AG08396 (cell line): Measurements from ENCODE around the gene SARS2.
"Not testable (repeated sequence)": the region's sequence is repeated elsewhere in the genome, so short reads cannot be mapped to it uniquely, and the experiment has no call there.

Source experiments
- DNase-seq: peaks from one replicate; pipeline ENCODE4 v3.0.0; 2012; ENCODE audit warnings: low spot score, mixed read lengths

SARS2 gene

DNA sequence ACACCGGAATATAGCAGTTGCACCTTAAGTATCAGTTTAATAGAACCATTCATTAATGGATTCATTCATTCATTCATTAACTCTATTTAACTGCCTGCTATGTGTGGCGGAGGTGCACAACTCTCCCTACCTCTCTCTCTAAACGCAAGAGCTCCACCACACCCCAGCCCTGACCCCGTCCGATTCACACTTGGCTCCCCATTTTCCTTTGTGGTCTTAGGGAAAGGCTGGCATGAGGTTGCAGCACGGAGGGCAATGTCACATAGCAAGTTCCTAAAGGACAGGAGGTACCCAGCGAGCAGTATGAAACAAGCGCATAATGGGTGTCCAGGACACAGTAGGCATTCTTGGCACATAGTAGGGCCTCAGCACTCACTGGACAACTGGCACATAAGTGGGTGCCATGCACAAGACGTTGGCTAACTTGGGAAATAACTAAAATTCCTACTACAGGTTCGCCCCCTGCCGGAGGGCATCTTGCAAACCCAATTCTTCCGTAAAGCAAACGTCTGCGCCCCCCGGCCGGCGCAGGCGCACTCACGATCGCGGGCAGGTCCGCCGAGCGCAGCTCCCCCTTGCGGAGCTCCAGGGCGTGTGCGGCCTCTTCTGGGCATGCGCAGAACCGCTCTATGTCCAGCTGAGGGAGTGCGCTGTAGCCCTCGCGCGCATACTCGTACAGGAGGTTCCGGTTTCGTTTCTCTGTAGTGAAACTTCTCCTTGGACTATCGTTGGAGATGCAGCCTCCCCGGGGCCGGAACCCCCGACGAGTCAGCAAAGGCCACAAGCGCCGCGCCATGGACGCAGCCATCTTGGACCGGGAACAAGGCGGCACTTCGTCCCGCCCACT lies at the start of gene SARS2:
Gene SARS2, minus strand, starts transcription at position 835 of the 847 bp plus-strand sequence. Its CDS starts 27 bp downstream, at position 808.
- peak; percentile 99 for DNase-seq

DNA sequence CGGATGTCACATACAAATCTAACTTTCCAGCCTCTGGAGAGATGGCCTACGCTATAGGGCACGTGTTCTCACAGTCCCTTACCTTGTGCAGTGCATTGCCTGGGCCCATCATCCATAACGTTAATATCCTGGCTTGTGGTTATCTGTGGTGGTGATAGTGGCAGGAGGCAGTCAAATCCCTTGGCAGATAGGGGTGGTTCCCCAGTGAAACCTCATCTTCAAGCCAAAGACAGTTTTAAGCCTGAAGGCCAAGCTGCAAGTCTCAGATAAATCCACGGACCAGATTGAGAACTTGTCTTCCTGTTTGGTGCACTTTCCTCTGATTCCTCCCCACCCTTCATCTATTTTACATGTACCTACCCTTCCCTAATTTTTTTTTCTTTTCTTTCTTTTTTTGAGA lies 49.2 kb upstream of the SARS2 start:
- no peak for DNase-seq

- DNase-seq, result no peak
Measured at GRCh38 chr19:38978326-38978689, 47.7 kb upstream of the SARS2 start.

GRCh38 chr19:38977445-38978325 lies 47.1 kb upstream of the SARS2 start:
- DNase-seq, result no peak

DNA sequence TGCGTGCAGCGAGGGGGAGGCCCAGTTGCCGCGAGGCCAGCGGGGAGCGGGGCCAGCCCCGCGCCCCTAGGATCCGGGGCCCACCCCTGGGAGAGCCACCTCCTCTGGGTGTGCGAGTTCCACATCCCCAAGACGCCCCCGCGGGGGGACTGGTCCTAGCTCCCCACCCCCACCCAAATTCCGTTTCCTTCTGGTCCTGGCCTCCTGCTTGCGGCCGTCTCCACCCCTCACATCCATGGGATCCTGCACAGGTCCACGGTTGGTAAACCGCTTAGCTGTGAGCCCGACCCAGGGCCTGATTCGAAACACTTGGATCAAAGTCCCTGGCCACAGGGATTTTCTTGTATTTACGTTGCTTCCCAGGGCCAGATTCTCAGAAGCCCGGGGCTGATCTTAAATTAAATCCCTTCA lies 45.3 kb upstream of the SARS2 start:
- DNase-seq, result no peak

GRCh38 chr19:38975214-38975860 lies 44.8 kb upstream of the SARS2 start, which contains the start of gene FBXO17:
Gene FBXO17, minus strand, starts transcription at chr19:38975742. Its CDS starts 25,423 bp downstream, at chr19:38950319.
- DNase-seq, result peak; percentile 79

DNA sequence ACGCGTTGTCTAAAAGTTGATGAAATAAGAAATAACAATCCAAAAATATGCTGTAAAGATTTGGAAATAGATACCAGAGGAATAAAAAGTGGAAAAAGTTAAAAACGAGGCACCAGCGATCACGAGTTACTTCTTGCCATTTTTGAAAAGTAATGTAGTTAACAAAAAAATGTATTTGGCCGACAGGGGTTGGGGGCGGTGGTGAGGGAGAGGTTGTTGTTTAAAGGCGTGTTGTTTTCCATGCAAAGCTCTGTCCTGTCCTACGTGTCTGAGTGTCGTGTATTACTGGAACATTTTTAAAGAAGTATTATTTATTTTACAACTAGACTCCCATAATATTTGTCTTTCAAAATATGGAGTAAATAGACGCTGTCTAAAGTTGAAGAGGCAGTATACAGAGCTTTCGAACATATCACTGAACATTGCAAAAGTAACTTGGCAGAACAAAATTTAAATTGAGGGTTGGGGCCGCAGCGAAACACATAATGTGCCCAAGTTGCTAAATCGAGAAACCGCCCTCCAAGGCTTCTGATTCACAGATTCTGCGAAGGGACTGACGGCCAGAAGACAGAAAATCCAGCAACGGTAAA lies 44.2 kb upstream of the SARS2 start:
- no peak for DNase-seq

DNA sequence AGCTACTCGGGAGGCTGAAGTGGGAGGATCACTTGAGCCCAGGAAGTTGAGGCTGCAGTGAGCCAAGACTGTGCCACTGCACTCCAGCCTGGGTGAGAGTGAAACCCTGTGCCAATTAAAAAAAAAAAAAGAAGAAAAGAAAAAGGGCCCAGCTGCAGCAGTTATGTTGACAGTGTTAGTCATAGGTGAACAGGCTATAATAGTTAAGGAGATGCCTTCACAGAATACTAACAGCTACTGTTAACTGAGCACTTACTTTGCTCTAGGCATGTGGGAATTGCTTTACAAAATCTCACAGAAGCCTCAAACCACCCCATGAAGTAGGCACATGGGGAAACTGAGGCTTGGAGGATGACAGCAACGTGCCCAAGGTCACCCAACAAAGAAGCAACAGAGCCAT lies 41.1 kb upstream of the SARS2 start:
- no peak for DNase-seq

DNA sequence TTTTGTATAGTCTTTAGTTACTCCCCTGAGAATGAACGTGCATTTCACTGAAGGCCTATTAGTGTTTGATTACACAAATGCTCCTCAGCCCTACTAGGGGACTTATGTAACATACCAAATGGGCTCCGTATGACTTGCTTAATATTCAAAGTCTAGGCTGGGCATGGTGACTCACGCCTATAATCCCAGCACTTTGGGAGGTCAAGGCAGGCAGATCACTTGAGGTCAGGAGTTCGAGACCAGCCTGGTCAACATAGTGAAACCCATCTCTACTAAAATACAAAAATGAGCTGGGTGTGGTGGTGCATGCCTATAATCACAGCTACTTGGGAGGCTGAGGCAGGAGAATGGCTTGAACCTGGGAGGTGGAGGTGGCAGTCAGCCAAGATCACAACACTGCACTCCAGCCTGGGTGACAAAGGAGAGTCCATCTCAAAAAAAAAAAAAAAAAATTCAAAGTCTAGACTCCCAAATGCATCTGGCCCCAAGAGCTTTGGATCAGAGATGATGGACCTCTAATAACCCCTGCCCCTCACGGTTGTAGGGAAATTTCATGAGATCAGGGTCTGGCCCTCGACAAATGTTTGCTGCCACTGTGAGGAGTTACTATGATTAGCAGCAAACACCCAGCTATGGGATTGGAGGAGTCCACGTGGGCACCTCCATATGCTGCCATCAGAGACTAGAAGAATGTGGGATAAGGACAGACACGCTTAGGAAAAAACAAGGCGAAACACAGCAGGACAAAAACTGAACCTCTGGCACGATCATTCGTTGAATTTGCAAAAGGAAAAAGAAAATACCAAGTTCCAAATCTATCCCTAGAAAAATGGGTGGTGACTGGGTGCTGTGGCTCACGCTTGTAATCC lies 40.3 kb upstream of the SARS2 start:
- DNase-seq, result no peak

DNA sequence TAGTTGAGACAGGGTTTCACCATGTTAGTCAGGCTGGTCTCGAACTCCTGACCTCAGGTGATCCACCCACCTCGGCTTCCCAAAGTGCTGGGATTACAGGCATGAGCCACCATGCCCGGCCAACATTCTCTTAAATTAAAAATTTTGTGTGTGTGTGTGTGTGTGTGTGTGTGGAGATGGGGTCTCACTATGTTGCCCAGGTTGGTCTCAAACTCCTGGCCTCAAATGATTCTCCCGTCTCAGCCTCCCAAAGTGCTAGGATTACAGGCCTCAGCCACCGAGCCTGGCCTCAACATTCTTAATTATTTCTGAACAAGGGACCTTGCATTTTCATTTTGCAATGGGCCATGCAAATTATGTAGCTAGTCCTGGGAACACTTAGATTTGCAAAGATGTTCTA lies 35.6 kb upstream of the SARS2 start:
- DNase-seq, result not testable (repeated sequence)

GRCh38 chr19:38964738-38965137 lies 34.2 kb upstream of the SARS2 start:
- no peak for DNase-seq

GRCh38 chr19:38959618-38960017 lies 29.1 kb upstream of the SARS2 start:
- no peak for DNase-seq

DNA sequence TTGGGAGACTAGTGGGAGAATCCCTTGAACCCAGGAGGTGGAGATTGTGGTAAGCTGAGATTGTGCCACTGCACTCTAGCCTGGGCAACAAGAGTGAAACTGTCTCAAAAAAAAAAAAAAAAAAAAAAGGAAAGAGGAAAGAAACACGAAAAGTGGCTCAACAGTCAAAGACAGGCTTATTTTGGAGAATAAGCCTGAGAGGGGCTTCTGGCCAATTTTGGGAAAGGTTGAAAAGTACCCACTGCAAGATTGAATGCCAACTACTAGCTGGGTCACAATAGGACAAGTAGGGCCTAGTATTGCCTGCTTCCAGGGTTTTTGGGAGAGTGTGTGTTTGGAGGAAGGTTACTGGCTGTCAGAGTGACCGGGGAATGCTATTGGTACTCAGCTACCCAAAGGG lies 27.7 kb upstream of the SARS2 start:
- no peak for DNase-seq

DNA sequence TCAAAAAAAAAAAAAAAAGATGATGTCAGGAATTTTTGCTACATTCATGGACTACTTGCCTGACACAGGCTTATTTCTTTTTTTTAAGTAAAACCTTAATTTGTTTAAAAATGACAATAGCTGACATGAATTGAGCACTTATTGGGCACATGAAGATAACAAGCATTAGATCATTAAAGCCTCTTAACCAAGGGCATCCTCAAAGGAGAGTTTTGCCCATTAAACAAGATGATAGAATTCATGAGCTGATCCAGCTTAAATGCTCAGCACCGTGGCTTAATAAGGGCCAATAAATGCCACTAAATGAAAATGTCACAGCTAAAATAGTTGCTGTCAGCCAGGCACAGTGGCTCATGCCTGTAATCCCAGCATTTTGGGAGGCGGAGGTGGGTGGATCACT lies 25.7 kb upstream of the SARS2 start:
- DNase-seq, result no peak

DNA sequence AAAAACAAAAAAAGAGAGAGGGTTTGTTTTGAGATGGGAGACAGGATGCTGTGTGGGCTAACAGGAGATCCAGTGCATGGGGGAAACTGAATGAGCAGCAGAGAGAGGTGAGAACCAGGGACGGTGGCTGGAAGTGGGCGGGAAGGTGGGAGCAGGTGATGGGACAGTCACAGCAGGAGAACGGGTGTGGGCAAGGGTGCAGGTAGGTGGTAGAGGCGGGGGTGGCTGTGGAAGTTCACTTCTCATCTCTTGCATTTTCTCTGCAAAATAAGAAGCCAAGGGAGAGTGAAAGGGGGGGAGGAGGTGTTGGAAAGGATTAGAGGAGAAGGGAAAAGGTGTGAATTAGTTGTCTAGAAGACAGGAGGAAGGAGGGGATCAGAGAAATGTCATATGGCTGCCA lies 23.1 kb upstream of the SARS2 start:
- DNase-seq, result no peak

DNA sequence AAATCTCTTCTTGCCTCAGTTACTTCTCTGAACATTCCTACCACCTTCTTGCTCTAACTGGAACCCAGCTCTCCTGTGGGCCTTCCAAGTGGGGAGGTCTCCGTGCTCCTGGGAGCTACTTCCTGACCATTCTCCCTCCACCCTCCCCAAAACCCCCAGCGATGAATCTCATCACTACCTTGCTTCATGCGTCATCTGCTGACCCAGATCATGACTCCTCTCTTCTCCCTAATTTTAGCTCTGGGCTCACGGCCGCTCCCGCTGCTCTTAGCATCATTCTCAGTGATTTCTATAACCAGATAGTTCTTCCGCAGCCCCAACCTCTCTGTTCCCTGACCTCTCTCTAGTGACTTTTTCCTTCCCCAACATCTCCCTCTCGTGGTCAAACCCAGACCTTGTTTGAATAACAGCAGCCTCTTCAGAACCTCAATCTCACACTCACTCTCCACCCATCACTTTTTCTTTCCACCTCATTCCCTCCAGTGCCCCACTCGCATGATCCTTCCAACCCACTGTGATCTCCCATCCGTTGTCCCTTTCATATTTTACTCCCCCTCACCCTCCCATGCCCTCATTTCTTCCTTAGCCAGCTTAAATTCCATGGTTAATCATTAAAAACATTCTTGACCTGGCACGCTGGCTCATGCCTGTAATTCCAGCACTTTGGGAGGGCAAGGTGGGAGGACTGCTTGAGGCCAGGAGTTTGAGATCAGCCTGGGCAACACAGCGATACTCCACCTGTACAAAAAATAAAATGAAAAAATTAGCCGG lies 22.0 kb upstream of the SARS2 start:
- DNase-seq, result no peak

GRCh38 chr19:38951187-38951586 lies 20.6 kb upstream of the SARS2 start:
- DNase-seq, result no peak

- peak; percentile 70 for DNase-seq
Measured at GRCh38 chr19:38949580-38950367, 19.2 kb upstream of the SARS2 start.

- DNase-seq, result no peak
Measured at GRCh38 chr19:38946229-38947010, 15.9 kb upstream of the SARS2 start.
